PC-9 (cell line): ENCODE data around the gene TAOK2.

Source experiments
- EZH2 ChIP-seq: fragments of 200-600 bp; sonication (generic); IDR thresholded peaks from 2 replicates; pipeline ENCODE4 v1.8.0; 2017; ENCODE audit warnings: antibody characterized with exemption, low read depth
- TF ChIP-seq, protein P1 (sequence below): fragments of 200-600 bp; sonication (generic); conservative IDR thresholded peaks from 2 replicates; pipeline ENCODE4 v1.6.1; 2017; ENCODE audit warnings: mixed run types, antibody characterized with exemption, mild to moderate bottlenecking, moderate library complexity

DNA sequence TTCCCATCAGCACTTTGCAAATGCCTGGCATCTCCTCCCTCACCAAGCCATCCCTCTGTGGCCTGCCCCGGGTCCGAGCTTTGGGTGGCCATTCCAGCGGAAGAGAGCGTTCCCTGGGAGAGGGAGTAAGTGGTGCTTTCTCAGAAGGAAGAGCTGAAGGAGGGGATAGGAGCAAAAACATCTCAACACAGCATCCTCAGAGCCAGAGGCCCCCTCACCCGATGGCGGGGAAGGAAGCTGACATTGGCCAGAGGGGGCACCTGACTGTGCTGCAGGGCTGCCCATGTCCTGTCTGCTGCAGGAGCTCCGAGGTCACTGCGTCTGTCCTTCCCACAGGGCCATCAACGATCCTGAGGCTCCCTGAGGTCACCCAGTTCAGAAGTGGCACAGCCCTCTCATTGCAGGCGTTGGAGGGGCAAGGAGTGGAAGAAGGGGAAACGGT, 57.8 kb downstream of the TAOK2 start:
- TF ChIP-seq, protein P1, sequence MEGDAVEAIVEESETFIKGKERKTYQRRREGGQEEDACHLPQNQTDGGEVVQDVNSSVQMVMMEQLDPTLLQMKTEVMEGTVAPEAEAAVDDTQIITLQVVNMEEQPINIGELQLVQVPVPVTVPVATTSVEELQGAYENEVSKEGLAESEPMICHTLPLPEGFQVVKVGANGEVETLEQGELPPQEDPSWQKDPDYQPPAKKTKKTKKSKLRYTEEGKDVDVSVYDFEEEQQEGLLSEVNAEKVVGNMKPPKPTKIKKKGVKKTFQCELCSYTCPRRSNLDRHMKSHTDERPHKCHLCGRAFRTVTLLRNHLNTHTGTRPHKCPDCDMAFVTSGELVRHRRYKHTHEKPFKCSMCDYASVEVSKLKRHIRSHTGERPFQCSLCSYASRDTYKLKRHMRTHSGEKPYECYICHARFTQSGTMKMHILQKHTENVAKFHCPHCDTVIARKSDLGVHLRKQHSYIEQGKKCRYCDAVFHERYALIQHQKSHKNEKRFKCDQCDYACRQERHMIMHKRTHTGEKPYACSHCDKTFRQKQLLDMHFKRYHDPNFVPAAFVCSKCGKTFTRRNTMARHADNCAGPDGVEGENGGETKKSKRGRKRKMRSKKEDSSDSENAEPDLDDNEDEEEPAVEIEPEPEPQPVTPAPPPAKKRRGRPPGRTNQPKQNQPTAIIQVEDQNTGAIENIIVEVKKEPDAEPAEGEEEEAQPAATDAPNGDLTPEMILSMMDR: no peak
- TF ChIP-seq EZH2: no peak
